Common myeloid progenitor, CD34-positive (primary cell): Measurements from ENCODE around the gene FANCC.
"Not testable (repeated sequence)": the region's sequence is repeated elsewhere in the genome, so short reads cannot be mapped to it uniquely, and the experiment has no call there.

Experiments
- CTCF ChIA-PET: fragments of 350-600 bp; sonication (Branson Sonifier 250); formaldehyde crosslinking; loops from one replicate; lab custom pipeline; 2021; ENCODE audit warnings: antibody characterized with exemption; lab: Charles Lee
- POLR2A ChIA-PET: fragments of 350-600 bp; sonication (Branson Sonifier 250); formaldehyde crosslinking; loops from one replicate; lab custom pipeline; 2021; ENCODE audit warnings: antibody characterized with exemption; lab: Charles Lee
- DNase-seq, 3 donors: peaks; one replicate each; pipeline versions ENCODE4 v3.0.0 to v3.0.0-alpha.2; 2013
- H3K27ac ChIP-seq, 2 experiments: 1 replicate in 1 of 2; 2 replicates in 1 of 2; pipeline ENCODE4 v1.7.0; 2013; ENCODE audit warnings: inconsistent platforms in 2 of 2, low read length in 2 of 2, mild to moderate bottlenecking in 2 of 2, low read depth in 1 of 2, moderate library complexity in 1 of 2; ENCODE audit not compliant: severe bottlenecking in 2 of 2, insufficient read depth in 1 of 2, poor library complexity in 1 of 2
- H3K27me3 ChIP-seq, 5 experiments: replicated peaks in 2 of 5; 1 replicate in 3 of 5; 2 replicates in 2 of 5; pipeline versions ENCODE4 v1.6.1 to v1.7.0; 2013; ENCODE audit warnings: low read length in 4 of 5, mild to moderate bottlenecking in 2 of 5, moderate library complexity in 2 of 5, inconsistent platforms in 1 of 5; ENCODE audit not compliant: insufficient read depth in 5 of 5, control insufficient read depth in 4 of 5
- H3K36me3 ChIP-seq, 4 experiments: 1 replicate in 2 of 4; 2 replicates in 2 of 4; pipeline versions ENCODE4 v1.6.1 to v1.7.0; 2013; ENCODE audit warnings: low read length in 3 of 4, control low read depth in 1 of 4, mild to moderate bottlenecking in 1 of 4; ENCODE audit not compliant: control insufficient read depth in 4 of 4, insufficient read depth in 4 of 4
- H3K4me1 ChIP-seq, 4 experiments: 1 replicate in 3 of 4; 2 replicates in 1 of 4; pipeline versions ENCODE4 v1.6.1 to v1.7.1; 2013; ENCODE audit warnings: low read length in 3 of 4, mild to moderate bottlenecking in 3 of 4, control low read depth in 1 of 4, inconsistent platforms in 1 of 4, moderate library complexity in 1 of 4; ENCODE audit not compliant: control insufficient read depth in 4 of 4, insufficient read depth in 4 of 4; ENCODE audit errors: control extremely low read depth in 1 of 4
- H3K4me3 ChIP-seq, 7 experiments: 1 replicate in 4 of 7; 2 replicates in 3 of 7; pipeline versions ENCODE4 v1.5.1 to v1.7.0; 2013; ENCODE audit warnings: mild to moderate bottlenecking in 7 of 7, low read length in 6 of 7, moderate library complexity in 6 of 7, inconsistent platforms in 2 of 7, low read depth in 2 of 7, control low read depth in 1 of 7; ENCODE audit not compliant: insufficient read depth in 4 of 7, control insufficient read depth in 1 of 7; ENCODE audit errors: extremely low read depth in 1 of 7
- H3K9me3 ChIP-seq, 5 experiments: 1 replicate in 4 of 5; 2 replicates in 1 of 5; pipeline versions ENCODE4 v1.6.1 to v1.7.1; 2013; ENCODE audit warnings: low read length in 4 of 5, mild to moderate bottlenecking in 2 of 5, inconsistent platforms in 1 of 5, low read depth in 1 of 5, moderate library complexity in 1 of 5; ENCODE audit not compliant: control insufficient read depth in 4 of 5, insufficient read depth in 2 of 5; ENCODE audit errors: control extremely low read depth in 1 of 5
- WGBS: methylation state at CpG from one replicate; pipeline ENCODE4 v1.1.5; 2013; ENCODE audit not compliant: insufficient coverage; 5-methylcytosine and 5-hydroxymethylcytosine counted together

The FANCC gene

GRCh38 chr9:95220352-95220751 lies 97.2 kb downstream of the FANCC start:
- H3K27ac ChIP-seq, H3K4me1 ChIP-seq, DNase-seq, H3K27me3 ChIP-seq, H3K4me3 ChIP-seq, H3K9me3 ChIP-seq, H3K36me3 ChIP-seq, CTCF ChIA-PET, POLR2A ChIA-PET: not testable (repeated sequence)
- WGBS: no CpG with 5 or more reads among the region's 4 CpGs

DNA sequence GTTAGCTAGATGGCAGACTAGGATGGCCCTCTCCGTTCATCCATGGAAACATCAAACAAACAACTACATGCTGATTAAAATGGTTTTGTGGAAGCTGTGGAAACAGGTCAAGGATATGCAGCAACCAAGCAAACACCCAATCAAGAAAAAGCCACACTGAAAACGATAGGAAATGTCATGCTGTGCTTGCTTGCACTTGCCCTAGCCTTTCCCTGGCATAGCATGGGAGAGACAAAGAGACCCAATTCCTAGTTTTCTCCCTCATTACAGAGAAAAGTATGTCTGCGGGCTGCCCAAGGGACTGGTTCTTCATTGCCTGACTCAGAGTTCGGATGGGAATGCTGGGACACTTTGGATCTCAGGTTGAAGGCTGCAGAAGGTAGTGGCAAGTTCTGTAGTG lies 98.7 kb downstream of the FANCC start:
- Histone ChIP-seq H3K27ac (no peak overlapping the region), H3K4me3 (no peak overlapping the region), H3K9me3 (peaks cover 0 to 3% (median 0%) of the 10 kb centered on the region in 5 experiments), H3K27me3 (no peaks in the 10 kb centered on the region), H3K4me1 (peaks cover 0 to 5% (median 0%) of the 10 kb centered on the region in 4 experiments), H3K36me3 (no peaks in the 10 kb centered on the region)
- no peak for DNase-seq
- POLR2A ChIA-PET: no interaction called here
- 100% methylated on average over 3 of the region's 4 CpGs for WGBS
- CTCF ChIA-PET: no interaction called here

DNA sequence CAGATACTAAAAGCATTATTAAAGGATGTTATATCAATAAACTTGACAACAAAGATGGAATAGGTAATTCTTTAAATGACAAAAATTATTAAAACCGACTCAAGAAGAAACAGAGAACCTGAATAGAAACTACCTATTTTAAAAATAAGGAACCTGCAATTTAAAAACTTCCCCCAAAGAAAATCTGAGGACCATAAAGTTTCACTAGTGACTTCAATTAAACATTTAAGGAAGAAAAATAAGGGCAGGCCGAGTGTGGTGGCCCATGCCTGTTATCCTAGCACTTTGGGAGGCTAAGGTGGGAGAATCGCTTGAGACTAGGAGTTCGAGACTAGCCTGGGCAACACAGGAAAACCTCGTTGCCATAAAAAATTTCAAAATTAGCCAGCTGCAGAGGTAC lies 99.6 kb downstream of the FANCC start:
- H3K36me3 ChIP-seq: no peaks in the 10 kb centered on the region
- no peak overlapping the region for H3K27ac ChIP-seq
- H3K4me1 ChIP-seq: peaks cover 0 to 12% (median 5%) of the 10 kb centered on the region in 4 experiments
- no peak overlapping the region for H3K4me3 ChIP-seq
- no peaks in the 10 kb centered on the region for H3K27me3 ChIP-seq
- DNase-seq: no peak
- WGBS: 100% methylated on average over 3 of the region's 5 CpGs
- ChIA-PET POLR2A (no interaction called here), CTCF (no interaction called here)
- peaks cover 0 to 3% (median 0%) of the 10 kb centered on the region in 5 experiments for H3K9me3 ChIP-seq

DNA sequence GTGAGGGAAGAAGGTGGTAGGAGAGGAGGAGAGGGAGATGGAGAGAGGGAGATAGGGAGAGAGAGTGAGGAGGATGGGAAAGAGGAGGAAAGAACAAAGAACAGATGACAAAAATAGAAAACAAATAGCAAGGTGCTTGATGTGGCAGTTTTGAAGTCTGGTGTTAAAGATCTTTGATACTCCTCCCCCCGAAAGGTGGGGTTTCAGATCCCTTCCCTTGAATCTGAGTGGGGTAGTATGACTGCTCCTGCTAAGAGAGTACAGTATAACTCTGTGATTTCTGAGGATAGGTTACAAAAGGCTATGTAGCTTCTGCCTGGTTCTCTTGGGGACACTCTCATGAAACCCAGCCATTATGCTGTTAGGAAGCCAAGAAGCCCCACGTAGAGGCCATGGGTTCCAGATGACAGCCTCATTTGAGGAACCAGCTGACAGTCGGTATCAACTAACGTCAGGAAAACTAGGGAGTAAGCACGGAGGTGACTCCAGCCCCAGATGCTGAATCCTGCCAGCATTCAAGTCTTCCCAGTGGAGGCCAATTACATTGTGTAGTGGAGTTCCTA lies 102.1 kb downstream of the FANCC start:
- Histone ChIP-seq H3K27me3 (no peaks in the 10 kb centered on the region), H3K4me1 (peaks cover 0 to 14% (median 9%) of the 10 kb centered on the region in 4 experiments), H3K9me3 (peaks cover 0 to 3% (median 0%) of the 10 kb centered on the region in 5 experiments), H3K36me3 (no peaks in the 10 kb centered on the region), H3K4me3 (no peak overlapping the region), H3K27ac (no peak overlapping the region)
- POLR2A ChIA-PET: no interaction called here
- WGBS: 98% methylated on average over 5 of the region's 5 CpGs
- CTCF ChIA-PET: no interaction called here
- no peak for DNase-seq

DNA sequence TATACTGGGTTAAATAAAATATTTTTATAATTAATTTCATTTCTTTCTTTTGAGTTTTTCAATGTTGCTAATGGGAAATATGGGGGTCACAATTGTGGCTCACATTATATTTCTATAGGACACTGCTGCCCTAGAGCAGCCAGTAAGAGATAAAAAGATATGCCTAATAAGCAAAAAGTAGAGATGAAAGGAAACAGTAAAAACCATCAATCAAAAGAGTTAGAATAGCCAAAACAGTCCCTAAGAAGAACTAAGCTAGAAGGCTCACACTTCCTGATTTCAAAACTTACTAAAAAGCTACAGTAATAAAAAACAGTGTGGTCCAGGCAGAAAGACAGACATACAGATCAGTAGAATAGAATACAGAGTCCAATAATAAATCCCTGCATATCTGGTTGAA lies 104.4 kb downstream of the FANCC start:
- H3K4me3 ChIP-seq: no peak overlapping the region
- H3K27ac ChIP-seq: no peak overlapping the region
- POLR2A ChIA-PET: no interaction called here
- no peaks in the 10 kb centered on the region for H3K36me3 ChIP-seq
- H3K27me3 ChIP-seq: no peaks in the 10 kb centered on the region
- peaks cover 0 to 14% (median 9%) of the 10 kb centered on the region in 4 experiments for H3K4me1 ChIP-seq
- CTCF ChIA-PET: no interaction called here
- peak in 2 of 3 donors; percentile 21 to 45 for DNase-seq
- peaks cover 0 to 3% (median 0%) of the 10 kb centered on the region in 5 experiments for H3K9me3 ChIP-seq

DNA sequence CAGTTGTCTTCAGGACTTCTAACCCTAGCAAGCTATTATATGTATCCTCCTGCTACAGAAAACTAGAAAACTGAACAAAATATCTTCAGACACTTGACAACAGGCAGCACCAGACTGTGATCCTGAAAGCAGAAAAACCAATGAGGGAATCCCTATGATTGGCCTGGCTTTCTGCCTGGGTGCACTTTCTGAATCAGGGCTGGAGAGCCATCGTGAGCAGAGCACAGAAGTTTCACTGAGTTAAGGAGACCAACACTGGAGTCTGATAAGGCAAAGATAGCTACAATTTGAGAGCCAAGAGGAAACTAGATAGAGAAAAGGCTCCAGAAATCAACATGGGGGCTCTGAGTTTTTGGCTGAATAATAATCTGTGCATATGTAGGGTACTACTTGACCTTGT lies 106.5 kb downstream of the FANCC start:
- no peaks in the 10 kb centered on the region for H3K27me3 ChIP-seq
- no peaks in the 10 kb centered on the region for H3K9me3 ChIP-seq
- H3K4me1 ChIP-seq: peaks cover 0 to 12% (median 7%) of the 10 kb centered on the region in 4 experiments
- no peaks in the 10 kb centered on the region for H3K36me3 ChIP-seq
- 89% methylated on average over 1 of the region's 1 CpG for WGBS
- CTCF ChIA-PET: interaction anchor here (1.0 to 1.4 kb wide), 2 partner anchors 81 to 293 kb away, joined by 3 read pairs; no protein-coding TSS in a partner anchor
- no peak overlapping the region for H3K4me3 ChIP-seq
- DNase-seq: no peak
- H3K27ac ChIP-seq: no peak overlapping the region
- POLR2A ChIA-PET: interaction anchor here (0.6 kb wide), 1 partner anchor 32 kb away, joined by 3 read pairs; no protein-coding TSS in a partner anchor

GRCh38 chr9:95207403-95207802 lies 110.1 kb downstream of the FANCC start:
- POLR2A ChIA-PET: no interaction called here
- no peak overlapping the region for H3K27ac ChIP-seq
- H3K9me3 ChIP-seq: no peaks in the 10 kb centered on the region
- 94% methylated on average over 3 of the region's 4 CpGs for WGBS
- no peak for DNase-seq
- no peaks in the 10 kb centered on the region for H3K27me3 ChIP-seq
- H3K4me1 ChIP-seq: peaks cover 0 to 2% (median 0%) of the 10 kb centered on the region in 4 experiments
- H3K4me3 ChIP-seq: no peak overlapping the region
- no peaks in the 10 kb centered on the region for H3K36me3 ChIP-seq
- CTCF ChIA-PET: no interaction called here
